ENCODE measurements around the gene MAP2K7. TPM values are rescaled to one million over a fixed set of nuclear protein-coding genes. Genes with fewer than 3 reads are reported as not detected.
"Not testable (repeated sequence)": the region's sequence is repeated elsewhere in the genome, so short reads cannot be mapped to it uniquely, and the experiment has no call there.

The MAP2K7 gene
- total and polyA plus RNA-seq, 4 donors, result 14.7 to 34.3 (median 25.0) TPM

DNA sequence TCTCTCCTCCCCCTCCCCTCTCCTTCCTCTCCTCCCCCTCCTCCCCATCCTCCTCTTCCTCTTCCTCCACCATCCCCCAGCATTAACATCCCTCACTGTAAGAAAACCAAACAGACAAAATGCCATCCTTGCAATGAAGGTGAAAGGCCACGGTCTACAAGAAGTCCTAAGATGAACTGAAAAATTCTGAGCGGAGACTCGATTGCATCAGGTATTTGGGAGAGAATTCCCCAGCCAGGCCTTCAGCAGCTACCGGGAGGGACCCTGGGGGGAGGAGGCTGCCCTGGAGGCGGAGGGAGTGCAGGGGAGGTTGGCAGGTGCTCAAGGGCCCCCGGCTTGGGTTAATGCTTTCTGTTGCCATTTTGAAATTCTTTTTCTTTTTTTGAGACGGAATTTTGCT, 49.9 kb downstream of the MAP2K7 start:
- ATAC-seq (ENCODE audit: low FRiP score) (no peak), DNase-seq (no peak)
- Histone ChIP-seq H3K27ac (ENCODE audit: low read depth in 1 of 2, low read length in 2 of 2) (no peak overlapping the region), H3K36me3 (ENCODE audit: control insufficient read depth in 1 of 2, insufficient read depth in 2 of 2, low read length in 1 of 2) (no peaks in the 10 kb centered on the region), H3K27me3 (ENCODE audit: control insufficient read depth in 1 of 2, insufficient read depth in 2 of 2, low read length in 1 of 2) (no peaks in the 10 kb centered on the region), H3K9me3 (ENCODE audit: control insufficient read depth, low read length) (no peaks in the 10 kb centered on the region), H3K4me1 (ENCODE audit: control insufficient read depth in 1 of 2, insufficient read depth in 2 of 2, low read length in 2 of 2) (no peaks in the 10 kb centered on the region), H3K4me3 (ENCODE audit: low read length in 2 of 2) (no peak overlapping the region)
- WGBS, 2 donors, result 61 to 77% methylated on average over 7 of the region's 7 CpGs
- intact Hi-C loops (cut with DNase I), result no loop called here

DNA sequence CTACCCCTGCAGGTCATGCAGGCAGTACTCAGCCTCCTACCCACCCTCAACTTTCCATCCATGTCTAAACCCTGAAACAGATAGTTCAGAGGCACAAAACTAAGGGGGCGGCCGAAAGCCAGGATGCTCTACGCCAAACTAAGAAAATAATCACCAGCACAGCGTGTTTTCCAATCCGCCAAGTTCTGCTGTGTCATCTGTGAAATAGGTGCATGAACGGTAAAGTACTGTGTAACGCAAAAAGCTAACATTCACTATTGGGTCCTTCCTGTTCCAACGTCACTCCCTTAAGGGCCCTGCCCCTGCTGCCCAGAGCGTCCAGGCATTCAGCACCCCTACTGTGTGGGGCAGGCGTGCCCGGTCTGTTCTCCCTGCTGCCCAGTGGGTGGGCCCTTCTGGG, 52.0 kb downstream of the MAP2K7 start:
- no peaks in the 10 kb centered on the region for H3K9me3 ChIP-seq (ENCODE audit: control insufficient read depth, low read length)
- H3K27me3 ChIP-seq (ENCODE audit: control insufficient read depth in 1 of 2, insufficient read depth in 2 of 2, low read length in 1 of 2), result no peaks in the 10 kb centered on the region
- H3K4me1 ChIP-seq (ENCODE audit: control insufficient read depth in 1 of 2, insufficient read depth in 2 of 2, low read length in 2 of 2), result no peaks in the 10 kb centered on the region
- no peaks in the 10 kb centered on the region for H3K36me3 ChIP-seq (ENCODE audit: control insufficient read depth in 1 of 2, insufficient read depth in 2 of 2, low read length in 1 of 2)
- H3K27ac ChIP-seq (ENCODE audit: low read depth in 1 of 2, low read length in 2 of 2), result no peak overlapping the region
- intact Hi-C loops (cut with DNase I), result no loop called here
- H3K4me3 ChIP-seq (ENCODE audit: low read length in 2 of 2), result no peak overlapping the region
- 86% methylated on average over 11 of the region's 11 CpGs for WGBS, 2 donors
- ATAC-seq (ENCODE audit: low FRiP score) (no peak), DNase-seq (no peak)

DNA sequence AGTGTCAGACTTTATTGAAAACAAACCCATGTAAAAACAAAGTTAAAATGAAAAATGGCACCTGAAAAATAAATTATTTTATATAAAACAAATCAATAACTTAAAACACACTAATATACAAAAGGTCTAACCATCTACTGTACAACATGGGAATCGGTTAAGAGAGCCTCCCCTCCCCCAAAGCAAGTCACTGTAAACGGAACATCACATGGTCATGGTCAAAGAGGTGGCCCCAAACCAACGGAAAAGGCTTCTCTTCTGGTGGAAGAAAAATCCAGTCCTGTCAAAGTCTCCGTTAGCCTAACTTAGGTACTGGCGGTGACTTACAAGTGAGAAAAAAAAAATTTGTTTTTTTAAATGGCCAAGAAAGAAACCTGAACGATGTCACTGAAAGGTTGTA, 55.5 kb downstream of the MAP2K7 start:
- WGBS, 2 donors, result 62 to 68% methylated on average over 6 of the region's 6 CpGs
- no peaks in the 10 kb centered on the region for H3K9me3 ChIP-seq (ENCODE audit: control insufficient read depth, low read length)
- ATAC-seq (ENCODE audit: low FRiP score) (no peak), DNase-seq (no peak)
- intact Hi-C loops (cut with DNase I), result no loop called here
- no peaks in the 10 kb centered on the region for H3K4me1 ChIP-seq (ENCODE audit: control insufficient read depth in 1 of 2, insufficient read depth in 2 of 2, low read length in 2 of 2)
- H3K4me3 ChIP-seq (ENCODE audit: low read length in 2 of 2), result no peak overlapping the region
- no peaks in the 10 kb centered on the region for H3K27me3 ChIP-seq (ENCODE audit: control insufficient read depth in 1 of 2, insufficient read depth in 2 of 2, low read length in 1 of 2)
- H3K36me3 ChIP-seq (ENCODE audit: control insufficient read depth in 1 of 2, insufficient read depth in 2 of 2, low read length in 1 of 2), result peaks cover 0 to 3% of the 10 kb centered on the region in 2 donors
- no peak overlapping the region for H3K27ac ChIP-seq (ENCODE audit: low read depth in 1 of 2, low read length in 2 of 2)

- H3K4me3 ChIP-seq (ENCODE audit: low read length in 2 of 2); H3K27me3 ChIP-seq (ENCODE audit: control insufficient read depth in 1 of 2, insufficient read depth in 2 of 2, low read length in 1 of 2); H3K27ac ChIP-seq (ENCODE audit: low read depth in 1 of 2, low read length in 2 of 2); H3K4me1 ChIP-seq (ENCODE audit: control insufficient read depth in 1 of 2, insufficient read depth in 2 of 2, low read length in 2 of 2); intact Hi-C loops (cut with DNase I); DNase-seq; H3K9me3 ChIP-seq (ENCODE audit: control insufficient read depth, low read length); ATAC-seq (ENCODE audit: low FRiP score); H3K36me3 ChIP-seq (ENCODE audit: control insufficient read depth in 1 of 2, insufficient read depth in 2 of 2, low read length in 1 of 2): not testable (repeated sequence)
- 90 to 95% methylated on average over 4 of the region's 4 CpGs for WGBS, 2 donors
Measured at GRCh38 chr19:7961082-7961481, 57.4 kb downstream of the MAP2K7 start.

DNA sequence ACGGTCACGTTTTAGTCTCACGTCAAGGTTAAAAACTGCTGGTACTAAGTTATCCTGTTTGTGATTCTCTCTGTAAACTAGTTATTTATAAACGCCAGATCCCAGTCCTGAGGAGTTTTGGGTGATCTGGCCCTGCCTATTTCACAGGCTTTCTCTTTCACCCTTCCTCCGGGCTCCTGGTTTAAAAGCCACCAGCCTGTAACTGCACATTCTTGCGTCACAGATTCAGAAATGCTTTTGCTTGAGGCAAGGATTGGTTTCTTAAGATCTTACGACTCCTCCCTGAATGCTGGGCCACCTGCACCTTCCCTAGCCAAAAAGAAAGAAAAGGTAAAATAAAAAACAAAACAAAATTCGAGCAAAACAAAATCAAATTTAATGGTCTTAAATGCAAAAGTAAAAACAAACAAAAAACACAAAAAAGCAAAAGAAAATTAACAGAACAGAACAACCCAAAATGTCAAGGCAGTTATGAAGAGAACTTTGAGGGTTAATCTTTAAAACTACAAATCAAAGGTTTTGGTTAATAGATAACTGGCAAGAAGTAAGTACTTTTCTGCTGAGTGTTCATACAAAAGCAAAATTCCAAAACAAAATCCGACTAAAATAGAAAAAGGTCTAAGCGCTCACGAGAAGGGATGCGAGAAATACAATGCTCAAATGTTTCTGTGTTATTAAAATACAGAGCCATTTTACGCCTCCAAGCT, 58.4 kb downstream of the MAP2K7 start:
- Histone ChIP-seq H3K9me3 (ENCODE audit: control insufficient read depth, low read length) (no peaks in the 10 kb centered on the region), H3K4me1 (ENCODE audit: control insufficient read depth in 1 of 2, insufficient read depth in 2 of 2, low read length in 2 of 2) (no peaks in the 10 kb centered on the region), H3K36me3 (ENCODE audit: control insufficient read depth in 1 of 2, insufficient read depth in 2 of 2, low read length in 1 of 2) (peaks cover 0 to 3% of the 10 kb centered on the region in 2 donors), H3K4me3 (ENCODE audit: low read length in 2 of 2) (no peak overlapping the region), H3K27ac (ENCODE audit: low read depth in 1 of 2, low read length in 2 of 2) (no peak overlapping the region), H3K27me3 (ENCODE audit: control insufficient read depth in 1 of 2, insufficient read depth in 2 of 2, low read length in 1 of 2) (no peaks in the 10 kb centered on the region)
- intact Hi-C loops (cut with DNase I), result no loop called here
- 84 to 85% methylated on average over 13 of the region's 13 CpGs for WGBS, 2 donors
- ATAC-seq (ENCODE audit: low FRiP score) (no peak), DNase-seq (no peak)

DNA sequence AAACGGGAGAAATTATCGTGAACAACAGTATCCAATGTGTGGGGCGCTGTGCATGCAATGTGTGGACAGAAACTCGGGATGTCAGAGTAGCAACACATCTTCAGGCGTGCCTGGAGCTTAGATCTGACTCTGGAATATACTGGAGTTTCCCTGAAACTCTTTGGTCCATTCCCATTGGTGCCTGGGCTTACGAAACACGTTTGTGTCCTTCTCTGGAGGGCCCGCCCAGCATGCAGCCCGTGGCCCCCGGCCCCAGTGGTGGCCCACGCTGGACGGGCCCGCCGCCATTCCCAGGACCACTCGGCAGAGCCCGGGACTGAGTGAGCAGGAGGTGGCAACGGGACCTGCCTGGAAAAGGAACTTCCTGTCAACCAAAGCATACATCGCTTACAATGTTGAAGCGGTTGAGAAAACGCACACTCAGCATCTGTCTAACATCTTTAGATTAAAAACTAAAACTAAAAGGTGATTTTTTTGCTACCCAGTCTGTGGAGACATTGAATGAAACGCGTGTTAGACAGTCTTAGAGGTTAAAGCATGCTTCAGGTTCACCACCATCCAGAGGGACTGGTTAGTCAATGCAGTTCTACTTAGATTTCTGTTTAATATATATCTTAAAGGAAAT, 59.1 kb downstream of the MAP2K7 start:
- Histone ChIP-seq H3K4me1 (ENCODE audit: control insufficient read depth in 1 of 2, insufficient read depth in 2 of 2, low read length in 2 of 2) (no peaks in the 10 kb centered on the region), H3K36me3 (ENCODE audit: control insufficient read depth in 1 of 2, insufficient read depth in 2 of 2, low read length in 1 of 2) (peaks cover 3% of the 10 kb centered on the region in 2 donors), H3K9me3 (ENCODE audit: control insufficient read depth, low read length) (no peaks in the 10 kb centered on the region), H3K27me3 (ENCODE audit: control insufficient read depth in 1 of 2, insufficient read depth in 2 of 2, low read length in 1 of 2) (no peaks in the 10 kb centered on the region), H3K27ac (ENCODE audit: low read depth in 1 of 2, low read length in 2 of 2) (no peak overlapping the region), H3K4me3 (ENCODE audit: low read length in 2 of 2) (no peak overlapping the region)
- ATAC-seq (ENCODE audit: low FRiP score) (no peak), DNase-seq (no peak)
- WGBS, 2 donors, result 86 to 88% methylated on average over 22 of the region's 22 CpGs
- intact Hi-C loops (cut with DNase I), result no loop called here

- no peak for ATAC-seq (ENCODE audit: low FRiP score)
- no peak overlapping the region for H3K4me3 ChIP-seq (ENCODE audit: low read length in 2 of 2)
- H3K9me3 ChIP-seq (ENCODE audit: control insufficient read depth, low read length), result no peaks in the 10 kb centered on the region
- intact Hi-C loops (cut with DNase I), result no loop called here
- H3K27ac ChIP-seq (ENCODE audit: low read depth in 1 of 2, low read length in 2 of 2), result no peak overlapping the region
- no peaks in the 10 kb centered on the region for H3K27me3 ChIP-seq (ENCODE audit: control insufficient read depth in 1 of 2, insufficient read depth in 2 of 2, low read length in 1 of 2)
- no peaks in the 10 kb centered on the region for H3K4me1 ChIP-seq (ENCODE audit: control insufficient read depth in 1 of 2, insufficient read depth in 2 of 2, low read length in 2 of 2)
- no peak for DNase-seq
- peaks cover 3% of the 10 kb centered on the region in 2 donors for H3K36me3 ChIP-seq (ENCODE audit: control insufficient read depth in 1 of 2, insufficient read depth in 2 of 2, low read length in 1 of 2)
- WGBS, 2 donors, result 94 to 95% methylated on average over 25 of the region's 25 CpGs
Measured at GRCh38 chr19:7963566-7963965, 59.9 kb downstream of the MAP2K7 start.
